ENCODE data around the gene FKBP15. TPM values are rescaled to one million over a fixed set of nuclear protein-coding genes. Genes with fewer than 3 reads are reported as not detected.

Gene FKBP15
- total RNA-seq, 1 donor from 2014 or later = 26.4 TPM

DNA sequence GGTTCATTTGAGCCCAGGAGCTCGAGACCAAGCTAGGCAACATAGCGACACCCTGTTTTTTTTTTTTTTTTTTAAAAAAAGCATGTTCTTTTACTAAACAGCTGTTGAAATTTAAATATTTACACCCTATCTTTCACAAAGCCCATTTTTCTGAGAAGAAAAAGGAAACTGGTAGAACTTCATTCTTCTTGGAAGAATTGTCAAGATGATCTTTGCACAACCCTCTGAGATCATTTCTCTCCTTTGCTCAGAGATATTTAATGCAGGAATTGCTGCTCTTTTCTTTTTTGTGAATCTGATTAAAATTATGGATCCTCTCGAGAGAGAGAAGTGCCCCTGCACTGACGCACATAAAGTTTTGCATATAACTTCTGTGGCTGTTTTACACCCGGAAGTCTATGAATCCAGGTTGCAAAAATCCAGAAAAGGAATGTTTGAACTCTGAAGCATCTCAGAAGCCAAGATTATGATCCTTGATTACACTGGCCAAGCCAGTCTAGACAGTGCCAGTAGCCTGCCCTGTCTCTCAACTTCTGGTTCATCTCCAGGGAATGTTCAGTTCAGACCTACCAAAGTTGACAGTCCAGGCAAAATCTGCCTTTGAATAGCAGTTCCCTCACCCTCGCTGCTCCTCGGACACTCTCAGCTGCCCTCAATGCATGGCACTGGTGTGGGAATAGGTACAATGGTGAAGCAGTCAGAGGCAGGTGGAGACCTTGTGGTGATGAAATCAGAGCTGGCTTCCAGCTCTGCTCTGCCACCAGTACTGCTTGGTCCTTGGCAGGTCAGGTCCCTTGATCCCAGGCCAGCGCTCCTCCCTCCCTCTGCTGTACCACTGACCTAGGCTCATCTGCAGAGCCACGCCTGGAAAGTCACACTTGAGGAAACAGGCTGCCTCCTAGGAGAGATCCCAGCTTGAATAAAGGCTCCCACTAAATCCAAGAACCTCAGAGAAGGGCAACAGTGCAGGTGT is 83.6 kb downstream of the FKBP15 start:
- Mint-ChIP-seq H3K4me1 (ENCODE audit: low read depth, unreplicated experiment) (no peaks in the 10 kb centered on the region), H3K4me3 (ENCODE audit: unreplicated experiment) (no peak overlapping the region)
- no peak for FAIRE-seq

DNA sequence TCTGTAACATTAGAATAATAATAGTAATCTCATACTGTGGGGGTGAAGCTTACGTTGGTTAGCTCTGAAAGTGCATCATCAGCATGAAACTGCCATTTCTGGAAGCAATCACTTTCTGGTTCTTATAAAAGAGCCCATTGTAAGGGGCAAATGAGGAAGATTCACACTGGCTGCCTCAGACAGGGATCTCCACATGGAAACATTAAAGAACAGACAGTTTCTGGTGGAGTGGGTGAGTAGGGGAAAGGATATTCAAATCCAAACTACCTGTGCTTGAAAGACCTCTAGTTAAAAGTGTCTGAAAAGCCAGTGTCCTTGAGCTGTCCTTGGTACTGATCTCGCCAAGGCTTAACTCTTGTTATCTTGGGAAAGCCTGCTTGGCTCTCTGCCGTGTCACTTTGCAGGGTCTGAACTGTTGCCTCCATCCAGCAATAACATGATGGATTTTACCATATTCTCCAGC is 89.4 kb downstream of the FKBP15 start:
- no peaks in the 10 kb centered on the region for H3K27me3 ChIP-seq (ENCODE audit: insufficient read depth, low read length)
- no peaks in the 10 kb centered on the region for H3K4me1 Mint-ChIP-seq (ENCODE audit: low read depth, unreplicated experiment)
- no peaks in the 10 kb centered on the region for H3K79me2 ChIP-seq (ENCODE audit: insufficient read depth, low read length)
- no peaks in the 10 kb centered on the region for H3K9me3 ChIP-seq (ENCODE audit: insufficient read depth, low read depth, low read length)
- FAIRE-seq = peak; percentile 45
- H3K4me1 ChIP-seq (ENCODE audit: insufficient read depth, low read length) = no peaks in the 10 kb centered on the region
- no peak overlapping the region for H3K4me2 ChIP-seq (ENCODE audit: low read length)
- DNase-seq (ENCODE audit: low read depth) = no peak
- TF ChIP-seq EZH2 (IDR thresholded peaks at IDR 0.05; ENCODE audit: insufficient read depth, low read length) = no peak
- TF ChIP-seq, protein P1, sequence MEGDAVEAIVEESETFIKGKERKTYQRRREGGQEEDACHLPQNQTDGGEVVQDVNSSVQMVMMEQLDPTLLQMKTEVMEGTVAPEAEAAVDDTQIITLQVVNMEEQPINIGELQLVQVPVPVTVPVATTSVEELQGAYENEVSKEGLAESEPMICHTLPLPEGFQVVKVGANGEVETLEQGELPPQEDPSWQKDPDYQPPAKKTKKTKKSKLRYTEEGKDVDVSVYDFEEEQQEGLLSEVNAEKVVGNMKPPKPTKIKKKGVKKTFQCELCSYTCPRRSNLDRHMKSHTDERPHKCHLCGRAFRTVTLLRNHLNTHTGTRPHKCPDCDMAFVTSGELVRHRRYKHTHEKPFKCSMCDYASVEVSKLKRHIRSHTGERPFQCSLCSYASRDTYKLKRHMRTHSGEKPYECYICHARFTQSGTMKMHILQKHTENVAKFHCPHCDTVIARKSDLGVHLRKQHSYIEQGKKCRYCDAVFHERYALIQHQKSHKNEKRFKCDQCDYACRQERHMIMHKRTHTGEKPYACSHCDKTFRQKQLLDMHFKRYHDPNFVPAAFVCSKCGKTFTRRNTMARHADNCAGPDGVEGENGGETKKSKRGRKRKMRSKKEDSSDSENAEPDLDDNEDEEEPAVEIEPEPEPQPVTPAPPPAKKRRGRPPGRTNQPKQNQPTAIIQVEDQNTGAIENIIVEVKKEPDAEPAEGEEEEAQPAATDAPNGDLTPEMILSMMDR (IDR thresholded peaks at IDR 0.05; ENCODE audit: insufficient read depth, low read depth, low read length) = no peak
- no peaks in the 10 kb centered on the region for H3K9me3 Mint-ChIP-seq (ENCODE audit: unreplicated experiment)
- no peak overlapping the region for H2AFZ ChIP-seq (ENCODE audit: low read depth, low read length)
- no peaks in the 10 kb centered on the region for H4K20me1 ChIP-seq (ENCODE audit: insufficient read depth, low read length)
- no peak overlapping the region for H3K4me3 ChIP-seq (ENCODE audit: insufficient read depth, low read depth, low read length)
- peaks cover 10% of the 10 kb centered on the region for H3K27me3 Mint-ChIP-seq (ENCODE audit: low read depth, unreplicated experiment)
- no peak overlapping the region for H3K27ac ChIP-seq (ENCODE audit: low read depth, low read length)
- no peak overlapping the region for H3K4me3 Mint-ChIP-seq (ENCODE audit: unreplicated experiment)
- no peaks in the 10 kb centered on the region for H3K36me3 Mint-ChIP-seq (ENCODE audit: low read depth, unreplicated experiment)
- no peak overlapping the region for H3K27ac Mint-ChIP-seq (ENCODE audit: unreplicated experiment)
- H3K36me3 ChIP-seq (ENCODE audit: insufficient read depth, low read length) = no peaks in the 10 kb centered on the region
- H3K9ac ChIP-seq (ENCODE audit: low read length) = no peak overlapping the region

More for the DNA sequence above, 83.6 kb downstream of the FKBP15 start:
- no peak overlapping the region for H2AFZ ChIP-seq (ENCODE audit: low read depth, low read length)
- no peaks in the 10 kb centered on the region for H3K9me3 ChIP-seq (ENCODE audit: insufficient read depth, low read depth, low read length)
- peaks cover 6% of the 10 kb centered on the region for H3K9me3 Mint-ChIP-seq (ENCODE audit: unreplicated experiment)
- no peak overlapping the region for H3K4me2 ChIP-seq (ENCODE audit: low read length)
- peaks cover 4% of the 10 kb centered on the region for H3K27me3 Mint-ChIP-seq (ENCODE audit: low read depth, unreplicated experiment)
- H3K36me3 Mint-ChIP-seq (ENCODE audit: low read depth, unreplicated experiment) = peaks cover 2% of the 10 kb centered on the region
- H4K20me1 ChIP-seq (ENCODE audit: insufficient read depth, low read length) = no peaks in the 10 kb centered on the region
- H3K4me3 ChIP-seq (ENCODE audit: insufficient read depth, low read depth, low read length) = no peak overlapping the region
- no peaks in the 10 kb centered on the region for H3K36me3 ChIP-seq (ENCODE audit: insufficient read depth, low read length)
- H3K27ac ChIP-seq (ENCODE audit: low read depth, low read length) = no peak overlapping the region
- H3K9ac ChIP-seq (ENCODE audit: low read length) = no peak overlapping the region
- peaks cover under 1% of the 10 kb centered on the region for H3K27me3 ChIP-seq (ENCODE audit: insufficient read depth, low read length)
- H3K4me1 ChIP-seq (ENCODE audit: insufficient read depth, low read length) = no peaks in the 10 kb centered on the region
- H3K27ac Mint-ChIP-seq (ENCODE audit: unreplicated experiment) = no peak overlapping the region
- no peaks in the 10 kb centered on the region for H3K79me2 ChIP-seq (ENCODE audit: insufficient read depth, low read length)
- TF ChIP-seq, protein P1 (IDR thresholded peaks at IDR 0.05; ENCODE audit: insufficient read depth, low read depth, low read length) = no peak
- TF ChIP-seq EZH2 (IDR thresholded peaks at IDR 0.05; ENCODE audit: insufficient read depth, low read length) = no peak
- no peak for DNase-seq (ENCODE audit: low read depth)

DNA sequence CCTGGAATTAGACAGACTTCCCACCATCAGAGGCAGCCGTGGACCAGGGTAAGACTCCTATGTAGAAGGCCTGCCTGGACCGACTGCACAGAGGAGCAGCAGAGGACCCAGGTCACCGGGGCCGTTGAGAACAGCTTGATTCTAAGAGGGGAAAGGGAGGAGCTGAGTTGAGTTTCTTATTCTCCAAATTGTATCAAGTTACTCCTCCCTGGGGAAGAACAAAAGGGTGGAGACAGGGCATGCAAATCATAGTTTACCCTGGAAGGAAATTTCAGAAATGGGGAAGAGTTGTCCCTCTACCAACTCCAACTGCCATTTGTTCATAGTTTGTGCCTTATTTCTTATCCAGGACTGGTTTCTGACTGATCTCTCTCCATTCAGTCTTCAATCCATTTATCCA is 91.2 kb downstream of the FKBP15 start:
- Histone ChIP-seq H3K27ac (ENCODE audit: low read depth, low read length) (no peak overlapping the region), H3K36me3 (ENCODE audit: insufficient read depth, low read length) (no peaks in the 10 kb centered on the region), H3K4me1 (ENCODE audit: insufficient read depth, low read length) (no peaks in the 10 kb centered on the region), H3K27me3 (ENCODE audit: insufficient read depth, low read length) (peaks cover 5% of the 10 kb centered on the region), H2AFZ (ENCODE audit: low read depth, low read length) (no peak overlapping the region), H3K9ac (ENCODE audit: low read length) (no peak overlapping the region), H3K79me2 (ENCODE audit: insufficient read depth, low read length) (no peaks in the 10 kb centered on the region), H4K20me1 (ENCODE audit: insufficient read depth, low read length) (no peaks in the 10 kb centered on the region), H3K4me3 (ENCODE audit: insufficient read depth, low read depth, low read length) (no peak overlapping the region), H3K9me3 (ENCODE audit: insufficient read depth, low read depth, low read length) (no peaks in the 10 kb centered on the region), H3K4me2 (ENCODE audit: low read length) (no peak overlapping the region)
- FAIRE-seq = no peak
- H3K4me3 Mint-ChIP-seq (ENCODE audit: unreplicated experiment) = no peak overlapping the region
- H3K9me3 Mint-ChIP-seq (ENCODE audit: unreplicated experiment) = no peaks in the 10 kb centered on the region
- H3K27me3 Mint-ChIP-seq (ENCODE audit: low read depth, unreplicated experiment) = peaks cover 10% of the 10 kb centered on the region
- H3K27ac Mint-ChIP-seq (ENCODE audit: unreplicated experiment) = no peak overlapping the region
- no peak for TF ChIP-seq EZH2 (IDR thresholded peaks at IDR 0.05; ENCODE audit: insufficient read depth, low read length)
- TF ChIP-seq, protein P1 (IDR thresholded peaks at IDR 0.05; ENCODE audit: insufficient read depth, low read depth, low read length) = no peak
- H3K36me3 Mint-ChIP-seq (ENCODE audit: low read depth, unreplicated experiment) = no peaks in the 10 kb centered on the region
- no peaks in the 10 kb centered on the region for H3K4me1 Mint-ChIP-seq (ENCODE audit: low read depth, unreplicated experiment)
- DNase-seq (ENCODE audit: low read depth) = no peak

Data from astrocyte (in vitro differentiated cells and primary cell).